Memory B cell (primary cell): ENCODE data around the gene COQ4.

ENCODE experiments used
- ATAC-seq: fragments of 150-1000 bp; cut with Tn5 transposase; 2 replicates; pipeline ENCODE4 v1.10.0; 2021; ENCODE audit warnings: low read depth, mild to moderate bottlenecking, moderate library complexity
- DNase-seq, 2 donors: peaks; one replicate each; pipeline ENCODE4 v3.0.0; 2022; ENCODE audit warnings: low spot score in 2 of 2
- H3K27ac Mint-ChIP-seq: one replicate; pipeline ENCODE4 v1.8.0; 2022; ENCODE audit warnings: mild to moderate bottlenecking, moderate library complexity, mixed read lengths
- H3K27me3 Mint-ChIP-seq: one replicate; pipeline ENCODE4 v1.8.0; 2022; ENCODE audit warnings: mixed read lengths
- H3K36me3 Mint-ChIP-seq: one replicate; pipeline ENCODE4 v1.8.0; 2022; ENCODE audit warnings: mild to moderate bottlenecking, mixed read lengths
- H3K4me1 Mint-ChIP-seq: one replicate; pipeline ENCODE4 v1.8.0; 2022; ENCODE audit warnings: mixed read lengths
- H3K4me3 Mint-ChIP-seq: one replicate; pipeline ENCODE4 v1.8.0; 2022; ENCODE audit warnings: mild to moderate bottlenecking, moderate library complexity, mixed read lengths
- H3K9me3 Mint-ChIP-seq: one replicate; pipeline ENCODE4 v1.8.0; 2022; ENCODE audit warnings: mixed read lengths

Gene COQ4

GRCh38 chr9:128292009-128292408 is 30.6 kb upstream of the COQ4 start:
- no peak overlapping the region for H3K4me3 Mint-ChIP-seq
- ATAC-seq: no peak
- no peaks in the 10 kb centered on the region for H3K9me3 Mint-ChIP-seq
- H3K36me3 Mint-ChIP-seq: peaks cover 12% of the 10 kb centered on the region
- no peak for DNase-seq
- H3K27ac Mint-ChIP-seq: no peak overlapping the region
- no peaks in the 10 kb centered on the region for H3K27me3 Mint-ChIP-seq
- no peaks in the 10 kb centered on the region for H3K4me1 Mint-ChIP-seq

DNA sequence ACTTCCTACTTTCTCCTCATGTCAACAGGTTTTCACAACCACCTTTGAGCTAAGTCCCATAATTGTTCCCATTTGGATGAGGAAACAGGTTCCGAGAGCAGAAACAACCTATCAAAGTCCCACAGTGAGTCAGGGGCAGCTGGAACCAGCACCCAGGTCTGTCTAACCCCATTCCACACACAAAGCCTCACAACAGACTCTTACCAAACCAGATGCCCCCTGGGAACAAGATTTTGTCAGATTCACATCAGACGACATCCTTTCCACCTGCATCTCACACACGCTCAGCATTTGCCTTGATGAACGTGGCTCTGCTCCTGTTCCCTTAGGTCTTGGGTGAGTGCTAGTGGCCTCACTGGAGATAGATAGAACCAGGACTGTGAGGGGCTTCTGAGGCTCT is 29.5 kb upstream of the COQ4 start:
- Mint-ChIP-seq H3K36me3 (peaks cover 8% of the 10 kb centered on the region), H3K27ac (no peak overlapping the region), H3K27me3 (no peaks in the 10 kb centered on the region), H3K4me3 (no peak overlapping the region), H3K9me3 (no peaks in the 10 kb centered on the region), H3K4me1 (no peaks in the 10 kb centered on the region)
- ATAC-seq (no peak), DNase-seq (no peak)

- no peak for DNase-seq
- no peak for ATAC-seq
- Mint-ChIP-seq H3K27ac (no peak overlapping the region), H3K4me1 (no peaks in the 10 kb centered on the region), H3K36me3 (peaks cover under 1% of the 10 kb centered on the region), H3K9me3 (no peaks in the 10 kb centered on the region), H3K4me3 (no peak overlapping the region), H3K27me3 (no peaks in the 10 kb centered on the region)
These were observed 28.5 kb upstream of the COQ4 start for GRCh38 chr9:128294142-128294541.

GRCh38 chr9:128296340-128297220 is 26.1 kb upstream of the COQ4 start:
- no peak for DNase-seq
- no peak overlapping the region for H3K27ac Mint-ChIP-seq
- H3K27me3 Mint-ChIP-seq: no peaks in the 10 kb centered on the region
- H3K4me1 Mint-ChIP-seq: no peaks in the 10 kb centered on the region
- no peaks in the 10 kb centered on the region for H3K36me3 Mint-ChIP-seq
- ATAC-seq: no peak
- H3K9me3 Mint-ChIP-seq: no peaks in the 10 kb centered on the region
- no peak overlapping the region for H3K4me3 Mint-ChIP-seq

DNA sequence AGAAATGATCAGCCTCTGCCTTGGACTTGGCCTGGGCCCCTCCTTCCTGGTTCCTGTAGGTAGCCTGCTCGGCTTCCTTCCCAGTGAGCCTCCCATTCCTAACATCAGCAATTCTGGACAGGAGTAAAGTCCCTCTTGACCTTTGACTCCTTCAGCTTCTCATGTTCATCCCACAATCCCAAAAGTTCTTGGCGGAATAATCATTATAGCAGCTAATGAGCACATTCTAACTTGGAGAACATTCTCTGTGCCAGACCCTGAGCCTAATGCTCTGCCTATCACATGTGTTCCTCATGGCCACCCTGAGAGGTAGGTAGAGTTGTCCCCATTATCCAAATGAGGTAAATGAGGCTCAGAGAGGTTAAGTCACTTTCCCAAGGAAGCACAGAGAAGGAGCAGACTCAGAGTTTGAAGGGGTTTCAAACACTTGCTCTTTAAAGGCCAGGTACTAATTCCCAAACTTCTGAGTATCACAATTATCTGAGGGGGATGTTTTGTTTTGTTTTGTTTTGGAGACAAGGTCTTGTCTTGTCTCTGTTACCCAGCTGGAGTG is 25.3 kb upstream of the COQ4 start:
- H3K27me3 Mint-ChIP-seq: no peaks in the 10 kb centered on the region
- H3K4me3 Mint-ChIP-seq: no peak overlapping the region
- no peak for ATAC-seq
- no peak for DNase-seq
- H3K4me1 Mint-ChIP-seq: no peaks in the 10 kb centered on the region
- H3K36me3 Mint-ChIP-seq: no peaks in the 10 kb centered on the region
- no peak overlapping the region for H3K27ac Mint-ChIP-seq
- no peaks in the 10 kb centered on the region for H3K9me3 Mint-ChIP-seq

GRCh38 chr9:128298535-128299482 is 23.8 kb upstream of the COQ4 start:
- H3K27ac Mint-ChIP-seq: no peak overlapping the region
- no peaks in the 10 kb centered on the region for H3K9me3 Mint-ChIP-seq

DNA sequence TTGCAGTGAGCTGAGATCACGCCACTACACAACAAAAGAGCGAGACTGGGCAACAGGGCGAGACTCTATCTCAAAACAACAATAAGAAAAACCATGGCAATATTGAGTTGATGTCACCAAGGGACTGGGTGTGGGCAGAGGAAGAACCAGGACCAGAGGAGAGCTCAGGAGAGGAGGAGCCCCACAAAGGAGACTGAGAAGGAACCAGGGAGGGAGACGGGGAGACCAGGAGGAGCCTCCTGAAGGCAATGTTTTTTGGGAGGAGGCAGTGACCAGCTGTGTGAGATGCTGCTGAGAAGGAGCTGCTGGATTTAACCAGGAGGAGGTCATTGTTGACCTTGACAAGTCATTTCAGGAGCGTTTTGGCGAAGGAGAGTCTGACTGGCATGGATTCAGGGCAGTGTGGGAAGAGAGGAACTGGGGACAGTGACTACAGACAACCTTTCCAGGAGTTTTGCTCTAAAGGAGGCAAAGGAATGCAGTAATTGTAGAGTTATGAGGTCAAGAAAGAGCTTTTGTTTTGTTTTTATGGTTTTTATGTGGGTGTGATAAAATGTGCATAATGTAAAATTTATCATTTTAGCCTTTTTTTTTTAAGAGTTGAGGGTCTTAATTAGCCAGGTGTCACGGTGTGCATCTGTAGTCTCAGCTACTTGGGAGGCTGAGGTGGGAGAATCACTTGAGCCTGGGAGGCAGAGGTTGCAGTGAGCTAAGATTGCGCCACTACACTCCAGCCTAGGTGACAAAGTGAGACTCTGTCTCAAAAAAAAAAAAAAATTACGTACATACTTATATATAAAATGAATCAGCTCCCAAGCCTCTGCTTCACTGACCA is 18.3 kb upstream of the COQ4 start:
- ATAC-seq (no peak), DNase-seq (no peak)
- Mint-ChIP-seq H3K4me1 (no peaks in the 10 kb centered on the region), H3K36me3 (peaks cover 4% of the 10 kb centered on the region), H3K4me3 (no peak overlapping the region), H3K27ac (no peak overlapping the region), H3K27me3 (no peaks in the 10 kb centered on the region), H3K9me3 (no peaks in the 10 kb centered on the region)

More at GRCh38 chr9:128298535-128299482, 23.8 kb upstream of the COQ4 start:
- DNase-seq: no peak
- Mint-ChIP-seq H3K36me3 (no peaks in the 10 kb centered on the region), H3K4me1 (no peaks in the 10 kb centered on the region), H3K27me3 (no peaks in the 10 kb centered on the region), H3K4me3 (no peak overlapping the region)
- ATAC-seq: no peak

GRCh38 chr9:128304971-128305288 is 17.7 kb upstream of the COQ4 start:
- DNase-seq (no peak), ATAC-seq (no peak)
- no peaks in the 10 kb centered on the region for H3K9me3 Mint-ChIP-seq
- no peaks in the 10 kb centered on the region for H3K4me1 Mint-ChIP-seq
- H3K4me3 Mint-ChIP-seq: no peak overlapping the region
- H3K27ac Mint-ChIP-seq: no peak overlapping the region
- H3K36me3 Mint-ChIP-seq: peaks cover 5% of the 10 kb centered on the region
- H3K27me3 Mint-ChIP-seq: no peaks in the 10 kb centered on the region

GRCh38 chr9:128309551-128309950 is 13.1 kb upstream of the COQ4 start:
- DNase-seq (no peak), ATAC-seq (no peak)
- Mint-ChIP-seq H3K4me3 (no peak overlapping the region), H3K27me3 (no peaks in the 10 kb centered on the region), H3K9me3 (no peaks in the 10 kb centered on the region), H3K4me1 (no peaks in the 10 kb centered on the region), H3K36me3 (peaks cover 15% of the 10 kb centered on the region), H3K27ac (no peak overlapping the region)

- Mint-ChIP-seq H3K4me1 (no peaks in the 10 kb centered on the region), H3K4me3 (no peak overlapping the region), H3K9me3 (no peaks in the 10 kb centered on the region), H3K27ac (no peak overlapping the region), H3K27me3 (no peaks in the 10 kb centered on the region), H3K36me3 (peaks cover 15% of the 10 kb centered on the region)
- ATAC-seq: no peak
- no peak for DNase-seq
These were observed 12.2 kb upstream of the COQ4 start for GRCh38 chr9:128310461-128310860.

GRCh38 chr9:128314697-128315096 is 7.9 kb upstream of the COQ4 start:
- H3K9me3 Mint-ChIP-seq: no peaks in the 10 kb centered on the region
- no peaks in the 10 kb centered on the region for H3K4me1 Mint-ChIP-seq
- ATAC-seq (no peak), DNase-seq (no peak)
- no peak overlapping the region for H3K4me3 Mint-ChIP-seq
- no peaks in the 10 kb centered on the region for H3K27me3 Mint-ChIP-seq
- H3K36me3 Mint-ChIP-seq: peaks cover 12% of the 10 kb centered on the region
- no peak overlapping the region for H3K27ac Mint-ChIP-seq

GRCh38 chr9:128316421-128316820 is 6.2 kb upstream of the COQ4 start:
- H3K4me1 Mint-ChIP-seq: no peaks in the 10 kb centered on the region
- H3K36me3 Mint-ChIP-seq: peaks cover 7% of the 10 kb centered on the region
- no peak overlapping the region for H3K27ac Mint-ChIP-seq

GRCh38 chr9:128317629-128318028 is 5.0 kb upstream of the COQ4 start:
- no peak for ATAC-seq
- no peak for DNase-seq

More at GRCh38 chr9:128316421-128316820, 6.2 kb upstream of the COQ4 start:
- DNase-seq (no peak), ATAC-seq (no peak)
- no peak overlapping the region for H3K4me3 Mint-ChIP-seq
- H3K9me3 Mint-ChIP-seq: no peaks in the 10 kb centered on the region
- H3K27me3 Mint-ChIP-seq: no peaks in the 10 kb centered on the region

More at GRCh38 chr9:128317629-128318028, 5.0 kb upstream of the COQ4 start:
- H3K27ac Mint-ChIP-seq: no peak overlapping the region
- H3K36me3 Mint-ChIP-seq: peaks cover 5% of the 10 kb centered on the region
- H3K9me3 Mint-ChIP-seq: no peaks in the 10 kb centered on the region
- H3K4me3 Mint-ChIP-seq: no peak overlapping the region
- peaks cover 4% of the 10 kb centered on the region for H3K4me1 Mint-ChIP-seq
- H3K27me3 Mint-ChIP-seq: no peaks in the 10 kb centered on the region
